CD4-positive, alpha-beta T cell treated with Interferon gamma for 1 hour (primary cell): Measurements from ENCODE around the gene NPIPA5.
"Not testable (repeated sequence)": the region's sequence is repeated elsewhere in the genome, so short reads cannot be mapped to it uniquely, and the experiment has no call there.

Experiments used
- DNase-seq: peaks from one replicate; pipeline ENCODE4 v3.0.0-alpha.2; 2020

Gene NPIPA5

DNA sequence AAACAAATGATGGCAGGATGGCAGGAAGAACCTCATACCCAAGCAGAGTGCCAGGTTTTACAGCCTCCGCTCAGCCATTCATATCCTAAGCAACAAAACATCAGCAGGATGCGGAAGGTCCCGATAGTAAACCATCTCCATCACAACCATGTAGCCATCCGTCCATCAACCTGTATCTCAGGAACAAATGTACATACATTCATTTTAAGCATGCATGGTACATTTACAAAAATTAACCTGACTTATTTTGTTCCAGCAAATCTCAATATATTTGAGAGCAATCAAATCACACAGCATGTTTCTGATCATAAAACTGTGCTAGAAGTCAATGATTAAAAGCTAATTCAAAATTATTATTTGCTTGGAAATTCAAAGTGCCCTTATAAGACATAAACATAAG is at the start of gene NPIPA5:
Gene NPIPA5 (minus strand): TSS at position 101 of the 400 bp plus-strand sequence. CDS start 0 bp downstream, at position 101.
- not testable (repeated sequence) for DNase-seq

DNA sequence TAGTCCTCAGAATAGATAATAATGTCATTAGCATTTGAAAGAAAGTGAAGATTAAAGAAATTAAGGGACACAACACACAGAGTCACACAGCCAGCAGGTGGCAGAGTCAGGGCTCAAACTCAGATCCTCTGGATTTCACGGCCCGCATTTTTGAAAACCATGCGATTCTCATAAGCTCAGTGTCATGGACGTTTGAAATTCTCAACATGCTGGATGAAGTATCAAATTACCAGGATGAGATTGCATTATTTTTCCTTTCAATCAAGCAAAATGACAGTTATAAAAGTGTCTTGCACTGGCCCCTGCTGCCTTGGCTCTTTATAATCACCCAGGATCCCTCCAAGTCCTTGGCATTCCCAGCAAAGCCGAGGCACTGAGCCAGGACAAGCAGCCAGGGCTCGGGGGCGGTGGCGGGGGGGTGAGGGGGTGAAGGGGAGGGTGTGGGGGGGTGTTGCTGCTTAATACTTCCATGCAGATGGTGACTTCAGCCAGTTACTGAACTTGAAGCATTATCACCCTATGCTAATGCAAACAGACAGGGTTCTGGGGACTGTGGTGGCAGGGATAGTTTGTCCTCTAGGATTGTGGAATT is 49.6 kb upstream of the NPIPA5 start:
- peak; percentile 27 for DNase-seq

DNA sequence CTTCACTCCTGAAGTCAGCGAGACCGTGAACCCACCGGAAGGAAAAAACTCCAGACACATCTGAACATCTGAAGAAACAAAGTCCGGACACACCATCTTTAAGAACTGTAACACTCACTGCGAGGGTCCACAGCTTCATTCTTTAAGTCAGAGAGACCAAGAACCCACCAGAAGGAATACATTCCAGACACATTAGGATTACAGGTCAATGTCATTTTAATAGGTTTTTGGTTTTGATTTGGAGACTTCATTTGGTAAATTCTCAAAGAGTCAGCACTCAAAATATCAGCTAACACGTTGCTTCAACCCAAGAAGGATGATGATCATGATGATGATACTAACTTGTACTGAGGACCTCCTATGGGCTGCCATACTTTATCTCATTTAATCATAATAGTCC is 48.7 kb upstream of the NPIPA5 start:
- no peak for DNase-seq

DNA sequence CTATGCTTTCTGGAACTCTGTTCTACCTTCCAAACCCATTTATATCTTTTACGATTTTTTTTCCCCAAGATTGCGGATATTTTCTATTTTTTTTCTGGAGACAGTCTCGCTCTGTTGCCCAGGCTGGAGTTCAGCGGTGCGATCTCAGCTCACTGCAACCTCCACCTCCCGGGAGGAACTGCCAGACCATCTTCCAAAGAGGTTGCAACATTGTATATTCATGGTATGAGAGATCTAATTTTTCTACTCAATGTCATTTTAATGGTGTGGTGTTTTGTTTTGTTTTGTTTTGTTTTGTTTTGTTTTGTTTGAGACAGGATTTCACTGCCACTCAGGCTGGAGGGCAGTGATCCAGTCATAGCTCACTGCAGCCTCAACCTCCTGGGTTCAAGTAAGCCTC is 47.8 kb upstream of the NPIPA5 start:
- DNase-seq, result no peak

DNA sequence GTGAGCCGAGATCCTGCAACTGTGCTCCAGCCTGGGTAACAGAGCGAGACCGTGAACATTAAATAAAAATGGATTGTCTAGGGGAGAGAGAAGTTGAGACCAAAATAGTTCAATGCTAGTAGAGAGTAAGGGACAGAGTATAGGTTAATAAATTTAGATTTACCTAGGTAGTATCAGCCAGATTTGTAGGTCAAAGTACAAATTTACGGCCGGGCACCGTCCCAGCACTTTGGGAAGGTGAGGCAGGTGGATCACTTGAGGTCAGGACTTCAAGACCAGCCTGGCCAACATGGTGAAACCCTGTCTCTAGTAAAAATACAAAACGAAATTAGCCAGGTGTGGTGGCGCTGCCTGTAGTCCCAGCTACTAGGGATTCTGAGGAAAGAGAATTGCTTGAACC is 44.1 kb upstream of the NPIPA5 start:
- DNase-seq, result no peak

DNA sequence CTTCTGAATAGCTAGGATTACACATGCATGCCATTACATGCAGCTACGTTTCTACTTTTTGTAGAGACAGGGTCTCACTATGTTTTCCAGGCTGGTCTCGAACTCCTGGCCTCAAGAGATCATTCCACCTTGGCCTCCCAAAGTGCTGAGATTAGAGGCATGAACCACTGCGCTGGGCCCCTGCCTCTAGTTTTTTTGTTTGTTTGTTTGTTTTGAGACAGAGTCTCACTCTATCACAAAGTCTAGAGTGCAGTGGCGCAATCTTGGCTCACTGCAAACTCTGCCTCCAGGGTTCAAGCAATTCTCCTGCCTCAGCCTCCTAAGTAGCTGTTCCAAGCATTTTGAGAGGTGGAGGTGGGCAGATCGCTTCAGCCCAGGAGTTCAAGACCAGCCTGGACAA is 43.6 kb upstream of the NPIPA5 start:
- DNase-seq, result not testable (repeated sequence)

DNA sequence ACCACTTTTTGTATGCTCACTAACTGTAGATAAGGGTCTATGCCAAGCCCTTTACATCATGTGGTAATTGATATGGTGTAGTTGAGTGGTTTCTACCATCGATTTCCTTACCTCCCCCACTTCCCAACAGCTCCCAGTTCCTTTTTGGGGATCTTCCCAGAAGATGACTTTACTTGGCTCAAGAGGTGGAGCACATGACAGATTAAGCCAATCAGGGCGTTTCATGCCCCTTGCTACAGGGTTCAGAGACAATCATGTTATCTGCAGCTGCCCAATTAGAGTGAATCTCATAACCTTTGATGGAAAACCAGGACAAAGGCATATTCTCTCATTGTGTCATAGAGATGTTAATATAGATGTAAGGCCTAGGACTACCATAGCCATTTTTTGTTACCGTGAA is 40.1 kb upstream of the NPIPA5 start:
- no peak for DNase-seq

DNA sequence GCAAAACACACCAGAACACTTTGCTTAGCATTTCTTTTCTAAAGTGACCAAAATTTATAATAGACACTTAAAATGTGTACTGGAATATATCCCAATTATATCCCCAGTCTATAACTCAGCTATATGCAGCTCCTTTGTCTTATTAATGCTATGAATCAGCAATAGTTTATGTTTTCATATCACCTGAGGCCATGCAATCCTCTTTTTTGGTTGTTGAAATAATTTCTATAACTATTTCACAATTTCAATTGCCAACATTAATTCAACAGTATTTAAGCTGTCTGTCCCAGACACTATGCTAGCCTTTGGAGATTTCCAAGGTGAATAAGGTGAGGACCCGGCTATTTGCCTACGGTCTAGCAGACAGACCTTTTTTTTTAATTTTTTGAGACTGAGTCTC is 39.1 kb upstream of the NPIPA5 start:
- DNase-seq, result no peak

DNA sequence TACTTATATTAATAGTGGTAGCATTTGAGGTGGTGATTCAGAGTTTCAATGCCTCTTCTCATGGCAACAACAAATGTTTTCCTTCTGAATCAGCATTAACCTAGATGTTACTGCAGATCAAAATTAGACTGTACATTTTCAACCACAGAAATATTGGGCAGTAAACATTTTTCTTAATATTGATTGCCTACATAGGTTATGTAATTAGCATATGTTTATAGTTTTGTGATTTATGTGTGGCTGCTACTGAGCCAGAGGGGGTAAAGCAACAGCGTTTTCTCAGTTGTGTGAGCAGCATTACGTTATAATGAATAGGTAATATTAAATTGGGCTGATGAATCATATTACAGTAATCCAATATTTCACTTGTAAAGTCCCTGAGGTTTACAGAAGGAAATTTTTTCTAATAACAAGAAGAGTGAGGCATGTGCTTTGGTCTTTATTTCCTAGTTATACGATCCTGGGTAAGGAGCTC is 37.5 kb upstream of the NPIPA5 start:
- DNase-seq, result no peak

DNA sequence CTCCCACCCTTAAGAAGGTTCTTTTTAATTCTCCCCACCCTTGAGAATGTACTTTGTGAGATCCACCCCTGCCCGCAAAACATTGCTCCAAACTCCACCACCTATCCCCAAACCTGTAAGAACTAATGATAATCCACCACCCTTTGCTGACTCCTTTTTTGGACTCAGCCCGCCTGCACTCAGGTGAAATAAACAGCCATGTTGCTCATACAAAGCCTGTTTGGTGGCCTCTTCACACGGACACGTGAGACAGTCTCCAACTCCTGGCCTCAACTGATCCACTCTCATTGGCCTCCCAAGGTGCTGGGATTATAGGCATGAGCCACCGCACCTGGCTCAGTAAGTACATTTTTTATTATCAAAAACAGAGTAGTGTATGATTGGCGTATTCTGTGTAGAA is 31.4 kb upstream of the NPIPA5 start:
- DNase-seq, result not testable (repeated sequence)

DNA sequence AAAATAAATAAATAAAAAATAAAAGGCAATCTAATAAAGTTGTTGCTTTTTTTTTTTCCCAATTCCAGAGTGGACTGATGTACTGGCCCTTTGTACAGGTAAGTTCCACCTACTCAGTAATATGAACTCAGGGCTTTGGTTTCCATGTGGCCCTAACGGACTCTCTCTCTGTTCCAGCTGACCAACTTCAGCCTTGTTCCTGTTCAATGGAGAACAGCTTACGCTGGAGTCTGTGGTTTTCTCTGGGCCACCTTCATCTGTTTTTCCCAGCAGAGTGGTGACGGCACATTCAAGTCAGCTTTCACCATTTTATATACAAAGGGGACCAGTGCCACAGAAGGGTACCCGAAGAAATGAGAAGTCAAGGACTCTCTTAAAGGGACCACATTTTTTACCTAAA is 29.7 kb upstream of the NPIPA5 start:
- not testable (repeated sequence) for DNase-seq

DNA sequence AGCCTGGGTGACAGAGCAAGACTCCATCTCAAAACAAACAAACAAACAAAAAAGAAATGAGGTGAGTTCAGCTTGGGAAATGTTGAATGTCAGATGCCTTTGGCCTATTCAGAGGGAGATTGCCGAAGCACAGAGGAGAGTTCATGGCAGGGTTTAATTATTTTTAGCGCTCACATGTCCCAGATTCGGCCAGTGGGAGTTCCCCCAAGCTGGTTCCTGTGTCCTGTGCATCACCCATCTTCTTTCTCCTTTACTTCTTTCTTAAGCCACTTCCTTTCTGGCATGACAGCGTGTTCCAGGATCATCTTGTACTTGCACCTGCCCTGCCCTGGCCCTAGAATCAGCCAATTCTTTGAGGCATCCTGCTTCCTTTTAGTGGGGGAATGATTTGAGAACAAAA is 26.7 kb upstream of the NPIPA5 start:
- DNase-seq, result peak; percentile 36

DNA sequence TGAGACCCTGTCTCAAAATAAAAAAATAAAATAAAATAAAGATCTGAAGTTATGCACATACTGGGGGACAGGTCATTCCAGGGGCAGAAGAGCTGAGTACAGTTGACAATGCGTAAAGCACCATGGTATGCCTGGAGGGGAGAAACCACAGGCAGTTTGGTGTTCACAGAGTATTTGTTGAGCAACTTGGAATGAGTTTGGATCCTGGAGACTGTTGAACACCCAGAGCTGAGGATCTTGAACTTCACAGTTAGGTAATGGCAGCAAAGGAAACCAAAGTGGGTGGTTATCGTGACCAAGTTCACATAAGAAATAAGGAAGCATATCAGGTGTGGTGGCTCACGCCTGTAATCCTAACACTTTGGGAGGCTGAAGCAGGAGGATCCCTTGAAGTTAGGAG is 26.0 kb upstream of the NPIPA5 start:
- not testable (repeated sequence) for DNase-seq

DNA sequence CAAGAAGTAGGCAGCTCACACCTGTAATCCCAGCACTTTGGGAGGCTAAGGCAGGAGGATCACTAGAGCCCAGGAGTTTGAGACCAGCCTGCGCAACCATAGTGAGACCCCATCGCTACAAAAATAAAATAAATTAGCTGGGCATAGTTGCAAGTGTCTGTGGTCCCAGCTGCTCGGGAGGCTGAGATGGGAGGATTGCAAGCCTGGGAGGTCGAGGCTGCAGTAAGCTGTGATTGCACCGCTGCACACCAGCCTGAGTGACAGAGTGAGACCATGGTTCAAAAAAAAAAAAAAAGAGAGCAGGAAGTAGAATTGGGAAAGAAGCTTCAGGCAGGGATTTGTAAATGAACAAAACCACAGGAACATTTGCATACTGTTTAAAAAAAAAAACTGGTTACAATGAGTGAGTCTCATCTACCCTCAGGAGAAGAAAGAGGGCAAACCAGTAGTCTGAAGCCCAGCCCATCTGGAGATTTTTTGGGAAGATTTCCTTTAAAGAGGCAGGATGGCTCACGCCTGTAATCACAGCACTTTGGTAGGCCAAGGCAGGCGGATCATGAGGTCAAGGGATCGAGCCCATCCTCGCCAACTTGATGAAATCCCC is 25.4 kb upstream of the NPIPA5 start:
- no peak for DNase-seq

DNA sequence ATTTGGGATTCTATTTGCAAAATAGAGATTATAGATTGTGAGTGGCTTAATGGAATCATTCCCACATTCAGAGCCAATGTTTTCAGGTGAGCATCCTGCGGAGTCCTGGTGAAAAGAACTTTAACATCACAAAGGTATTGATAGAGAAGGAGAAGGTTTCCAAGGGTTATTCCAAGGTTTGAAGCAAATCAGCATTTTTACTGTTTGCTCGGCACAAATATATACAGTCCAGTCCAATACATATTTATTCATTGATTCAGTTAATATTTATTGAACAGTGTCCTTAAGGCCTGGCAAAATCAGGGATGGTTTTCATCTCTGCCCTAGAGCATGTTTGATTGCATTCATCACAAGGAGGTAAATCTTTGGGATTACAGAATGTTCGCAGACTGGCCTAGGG is 23.9 kb upstream of the NPIPA5 start:
- no peak for DNase-seq

DNA sequence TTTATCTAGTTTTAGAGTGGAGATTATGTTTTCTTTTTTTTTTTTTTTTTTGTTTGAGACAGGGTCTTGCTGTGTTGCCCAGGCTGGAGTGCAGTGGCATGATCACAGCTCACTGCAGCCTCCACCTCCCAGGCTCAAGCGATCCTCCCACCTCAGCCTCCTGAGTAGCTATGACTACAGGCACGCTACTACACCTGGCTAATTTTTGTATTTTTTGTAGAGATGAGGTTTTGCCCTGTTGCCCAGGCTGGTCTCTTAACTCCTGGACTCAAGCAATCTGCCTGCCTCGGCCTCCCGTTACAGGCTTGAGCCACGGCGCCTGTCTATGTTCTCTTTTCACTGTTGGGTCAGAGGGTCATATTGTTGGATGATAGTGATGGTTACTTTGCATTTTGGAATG is 22.2 kb upstream of the NPIPA5 start:
- DNase-seq, result not testable (repeated sequence)

DNA sequence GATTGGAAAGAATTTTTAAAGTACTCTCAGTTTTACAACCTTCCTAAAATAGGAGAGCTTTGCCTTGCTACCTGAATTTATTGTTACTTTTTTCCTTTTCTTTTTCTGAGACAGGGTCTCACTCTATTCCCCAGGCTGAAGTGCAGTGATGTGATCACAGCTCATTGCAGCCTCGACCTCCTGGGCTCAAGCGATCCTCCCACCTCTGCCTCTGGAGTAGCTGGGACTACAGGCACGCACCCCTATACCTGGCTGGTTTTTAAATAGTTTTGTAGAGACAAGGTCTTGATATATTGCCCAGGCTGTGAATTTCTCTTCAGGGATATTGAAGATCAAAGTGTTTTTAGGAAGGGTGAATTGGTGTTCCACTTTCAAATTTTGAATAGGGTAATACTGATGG is 21.2 kb upstream of the NPIPA5 start:
- DNase-seq, result no peak

DNA sequence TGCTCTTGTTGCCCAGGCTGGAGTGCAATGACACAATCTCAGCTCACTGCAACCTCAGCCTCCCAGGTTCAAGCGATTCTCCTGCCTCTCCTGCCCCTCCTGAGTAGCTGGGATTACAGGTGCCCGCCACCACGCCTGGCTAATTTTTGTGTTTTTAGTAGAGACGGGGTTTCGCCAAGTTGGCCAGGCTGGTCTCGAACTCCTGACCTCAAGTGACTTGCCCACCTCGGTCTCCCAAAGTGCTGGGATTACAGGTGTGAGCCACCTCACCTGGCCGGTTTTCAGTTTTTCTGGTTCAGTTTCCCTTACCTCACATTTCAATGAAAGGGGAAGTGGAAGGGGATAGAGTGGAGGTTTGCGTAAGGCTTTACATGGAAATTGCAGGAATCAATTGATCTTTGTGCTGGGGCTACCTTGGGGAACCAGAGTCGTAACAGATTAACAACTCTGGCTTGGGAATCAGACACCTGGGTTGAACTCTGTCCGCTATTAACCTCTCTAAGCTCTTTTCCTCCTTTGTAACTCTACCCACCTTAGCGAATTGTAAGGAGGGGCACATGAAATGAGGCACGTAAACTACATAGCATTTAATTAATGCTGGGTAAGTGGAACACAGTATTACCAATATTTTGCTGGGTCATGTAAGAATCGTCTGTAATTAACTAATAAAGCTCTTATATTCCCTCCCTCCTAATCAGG is 20.7 kb upstream of the NPIPA5 start:
- no peak for DNase-seq

DNA sequence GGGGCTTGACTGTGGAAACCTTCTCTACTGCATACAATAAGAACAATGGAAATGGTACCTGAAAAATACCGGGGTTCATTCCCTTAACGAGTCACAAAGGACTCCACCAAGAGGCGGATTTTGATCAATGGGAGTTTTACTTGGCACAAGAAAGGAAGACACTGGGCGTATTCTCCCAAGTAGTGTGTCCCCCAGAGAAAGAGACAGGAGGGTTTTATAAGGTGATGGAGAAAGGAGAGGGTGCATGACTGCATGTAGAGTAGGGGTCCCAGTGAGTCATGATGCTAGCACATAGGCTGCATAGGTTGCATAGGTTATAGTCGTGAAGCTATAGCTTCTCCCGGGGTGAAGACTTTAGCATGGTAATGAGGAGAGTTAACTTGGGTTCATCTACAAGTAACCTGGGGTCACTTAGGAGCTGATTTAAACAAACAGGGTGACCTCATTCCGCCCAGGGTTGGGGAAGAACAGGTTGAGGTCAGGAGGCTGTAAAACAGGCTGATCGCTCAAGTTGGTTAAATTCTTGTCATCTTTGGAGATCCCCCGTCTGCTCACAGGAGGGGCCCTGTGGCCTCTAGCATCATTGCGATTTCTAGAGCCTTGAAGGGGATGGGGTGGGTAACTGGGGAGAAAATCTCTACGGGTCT is 19.0 kb upstream of the NPIPA5 start:
- DNase-seq, result no peak

DNA sequence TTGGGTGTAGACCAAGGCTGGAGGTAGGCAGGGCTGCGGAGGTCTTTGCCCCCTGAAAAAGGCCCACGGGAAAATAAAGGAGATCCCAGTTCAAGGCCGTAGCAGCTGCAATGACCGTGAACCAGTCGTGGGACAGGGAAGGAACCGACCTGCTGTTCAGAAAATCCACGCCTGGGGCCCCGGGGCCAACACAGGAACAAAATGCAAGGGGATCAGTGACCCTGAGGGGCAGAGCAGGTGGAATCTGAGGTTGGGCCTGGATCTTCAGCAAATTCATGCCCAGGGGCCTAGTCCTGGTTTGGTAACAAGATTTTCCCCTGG is 18.4 kb upstream of the NPIPA5 start:
- not testable (repeated sequence) for DNase-seq

DNA sequence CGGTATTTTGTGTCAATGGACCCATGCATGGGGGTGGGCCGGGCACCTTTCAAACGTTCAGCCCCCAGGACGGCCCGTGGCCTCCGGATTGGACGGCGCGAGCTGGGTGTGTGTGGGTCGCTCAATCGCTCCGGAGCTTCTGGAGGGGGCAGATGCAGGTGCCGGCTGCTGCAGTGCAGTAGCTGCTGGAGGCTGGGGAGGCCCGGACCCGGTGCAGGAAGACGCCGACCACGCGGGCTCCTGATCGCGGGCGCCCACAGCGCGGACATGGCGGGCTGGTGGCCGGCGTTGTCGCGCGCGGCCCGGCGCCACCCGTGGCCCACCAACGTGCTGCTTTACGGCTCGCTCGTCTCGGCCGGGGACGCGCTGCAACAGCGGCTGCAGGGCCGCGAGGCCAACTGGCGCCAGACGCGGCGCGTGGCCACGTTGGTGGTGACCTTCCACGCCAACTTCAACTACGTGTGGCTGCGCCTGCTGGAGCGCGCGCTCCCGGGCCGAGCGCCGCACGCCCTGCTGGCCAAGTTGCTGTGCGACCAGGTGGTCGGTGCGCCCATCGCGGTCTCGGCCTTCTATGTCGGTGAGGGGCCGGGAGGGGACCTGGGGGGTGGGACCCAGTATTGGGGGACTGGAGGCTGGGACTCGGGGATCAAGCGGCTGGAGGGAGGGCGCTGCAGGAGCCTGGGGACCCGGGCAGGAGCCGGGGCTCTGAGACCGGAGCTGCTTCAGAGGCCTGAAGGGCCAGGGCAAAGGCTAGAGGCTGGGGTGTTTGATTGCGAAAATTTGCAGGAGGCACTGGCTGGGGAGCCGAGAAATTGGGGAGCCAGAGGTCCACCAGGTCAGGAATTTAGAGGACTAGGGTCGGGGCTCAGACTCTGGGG is 17.8 kb upstream of the NPIPA5 start, which contains the start of gene MPV17L:
Gene MPV17L (plus strand): TSS at position 124 of the 878 bp plus-strand sequence. CDS start 144 bp downstream, at position 268.
- not testable (repeated sequence) for DNase-seq

DNA sequence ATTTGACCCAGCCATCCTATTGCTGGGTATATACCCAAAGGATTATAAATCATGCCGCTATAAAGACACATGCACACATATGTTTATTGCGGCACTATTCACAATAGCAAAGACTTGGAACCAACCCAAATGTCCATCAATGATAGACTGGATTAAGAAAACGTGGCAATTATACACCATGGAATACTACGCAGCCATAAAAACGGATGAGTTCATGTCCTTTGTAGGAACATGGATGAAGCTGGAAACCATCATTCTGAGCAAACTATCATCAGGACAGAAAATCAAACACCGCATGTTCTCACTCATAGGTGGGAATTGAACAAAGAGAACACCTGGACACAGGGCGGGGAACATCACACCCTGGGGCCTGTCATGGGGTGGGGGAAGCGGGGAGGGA is 14.9 kb upstream of the NPIPA5 start:
- DNase-seq, result not testable (repeated sequence)

DNA sequence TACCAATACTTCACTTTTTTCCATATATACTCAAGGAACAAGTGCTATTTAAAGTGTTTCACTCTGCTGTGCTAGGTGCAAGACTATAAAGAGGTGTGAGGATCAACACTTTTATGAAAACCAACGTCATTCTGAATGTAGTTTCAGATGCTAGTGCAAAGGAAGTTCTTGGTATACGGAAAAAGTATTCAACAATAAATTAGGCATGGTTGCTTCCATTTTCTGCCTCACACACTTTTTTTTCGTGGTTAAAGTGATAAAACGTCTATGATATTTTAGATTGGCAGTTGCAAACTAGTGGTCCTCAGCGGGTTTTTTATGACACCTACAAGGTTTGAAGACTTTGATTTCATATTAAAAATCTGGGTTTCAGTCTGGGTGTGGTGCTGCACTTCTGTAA is 11.8 kb upstream of the NPIPA5 start:
- not testable (repeated sequence) for DNase-seq
